SK-N-SH treated with all-trans-retinoic acid at 6 μM for 48 hours (cell line): Measurements from ENCODE around the gene IKZF5.

Experiments
- CREB5 ChIP-seq: fragments of 250-450 bp; sonication (Bioruptor Pico); IDR thresholded peaks from 2 replicates; pipeline ENCODE4 v1.5.1; 2020; ENCODE audit warnings: low read depth, mild to moderate bottlenecking, moderate library complexity
- CSDC2 ChIP-seq: fragments of 250-450 bp; sonication (Bioruptor Pico); IDR thresholded peaks from 2 replicates; pipeline ENCODE4 v1.5.0; 2020; ENCODE audit warnings: mild to moderate bottlenecking, moderate library complexity
- CSRNP3 ChIP-seq: fragments of 250-450 bp; sonication (Bioruptor Pico); IDR thresholded peaks from 2 replicates; pipeline ENCODE4 v1.5.1; 2021; ENCODE audit warnings: mild to moderate bottlenecking, moderate library complexity
- PPARA ChIP-seq: fragments of 250-450 bp; sonication (Bioruptor Pico); IDR thresholded peaks from 2 replicates; pipeline ENCODE4 v1.5.0; 2020; ENCODE audit warnings: mild to moderate bottlenecking, borderline replicate concordance
- RARB ChIP-seq: fragments of 250-450 bp; sonication (Bioruptor Pico); IDR thresholded peaks from 2 replicates; pipeline ENCODE4 v1.8.0; 2021; ENCODE audit warnings: mild to moderate bottlenecking, moderate library complexity
- SNAI2 ChIP-seq: fragments of 250-450 bp; sonication (Bioruptor Pico); IDR thresholded peaks from 2 replicates; pipeline ENCODE4 v1.5.0; 2020; ENCODE audit warnings: mild to moderate bottlenecking, moderate library complexity
- ZFP3 ChIP-seq: fragments of 250-450 bp; sonication (Bioruptor Pico); IDR thresholded peaks from 2 replicates; pipeline ENCODE4 v1.5.0; 2020; ENCODE audit warnings: mild to moderate bottlenecking, moderate library complexity
- ZFP30 ChIP-seq: fragments of 450-650 bp; formaldehyde crosslinking; IDR thresholded peaks from 2 replicates; pipeline ENCODE4 v1.5.0; 2022; ENCODE audit warnings: mild to moderate bottlenecking, moderate library complexity
- ZNF565 ChIP-seq: fragments of 450-650 bp; formaldehyde crosslinking; conservative IDR thresholded peaks from 2 replicates; pipeline ENCODE4 v1.5.0; 2020; ENCODE audit warnings: low read depth, mild to moderate bottlenecking, moderate library complexity
- ZNF70 ChIP-seq: fragments of 450-650 bp; formaldehyde crosslinking; IDR thresholded peaks from 2 replicates; pipeline ENCODE4 v1.5.0; 2020; ENCODE audit warnings: mild to moderate bottlenecking, moderate library complexity
- TF ChIP-seq, protein P1 (sequence below): fragments of 250-450 bp; sonication (Bioruptor Pico); IDR thresholded peaks from 2 replicates; pipeline ENCODE4 v1.8.0; 2021; ENCODE audit warnings: low read depth, mild to moderate bottlenecking, moderate library complexity, borderline replicate concordance

DNA sequence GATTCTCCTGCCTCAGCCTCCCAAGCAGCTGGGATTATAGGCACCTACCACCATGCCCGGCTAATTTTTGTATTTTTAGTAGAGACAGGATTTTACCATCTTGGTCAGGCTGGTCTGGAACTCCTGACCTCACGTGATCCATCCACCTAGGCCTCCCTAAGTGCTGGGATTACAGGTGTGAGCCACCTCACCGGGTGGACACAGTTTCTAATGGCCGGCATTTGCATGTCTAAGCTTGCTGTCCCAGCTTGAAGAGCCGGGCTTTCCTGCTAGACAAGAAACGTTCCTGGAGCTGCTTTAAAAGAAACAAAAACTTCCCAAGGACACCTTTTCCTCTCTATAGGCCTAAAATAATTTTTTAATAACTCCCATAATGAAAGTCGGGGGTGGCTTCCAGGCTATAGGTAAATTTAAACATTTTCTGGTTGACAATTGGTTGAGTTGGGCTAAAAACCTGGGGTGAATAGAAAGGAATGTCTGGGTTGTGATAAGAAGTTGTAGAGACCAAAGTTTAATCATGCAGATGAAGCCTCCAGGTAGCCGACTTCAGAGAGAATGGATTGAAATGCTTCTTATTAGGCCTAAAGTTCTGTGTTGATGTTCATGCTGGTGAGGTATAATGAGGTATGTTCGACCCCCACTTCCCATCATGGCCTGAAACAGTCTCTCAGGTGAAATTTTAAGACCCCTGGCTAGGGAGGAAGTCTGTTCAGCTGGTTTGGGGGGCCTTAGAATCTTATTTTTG is 9.0 kb upstream of the IKZF5 start:
- no peak for TF ChIP-seq ZNF565 (CRISPR knock-in tag)
- TF ChIP-seq ZNF70 (CRISPR knock-in tag) = no peak
- TF ChIP-seq RARB (CRISPR knock-in tag) = no peak
- TF ChIP-seq ZFP30 = no peak
- TF ChIP-seq CSRNP3 (CRISPR knock-in tag) = no peak
- TF ChIP-seq CREB5 (CRISPR knock-in tag) = no peak
- no peak for TF ChIP-seq CSDC2
- no peak for TF ChIP-seq ZFP3 (CRISPR knock-in tag)
- no peak for TF ChIP-seq SNAI2 (CRISPR knock-in tag)
- no peak for TF ChIP-seq PPARA
- TF ChIP-seq, protein P1, sequence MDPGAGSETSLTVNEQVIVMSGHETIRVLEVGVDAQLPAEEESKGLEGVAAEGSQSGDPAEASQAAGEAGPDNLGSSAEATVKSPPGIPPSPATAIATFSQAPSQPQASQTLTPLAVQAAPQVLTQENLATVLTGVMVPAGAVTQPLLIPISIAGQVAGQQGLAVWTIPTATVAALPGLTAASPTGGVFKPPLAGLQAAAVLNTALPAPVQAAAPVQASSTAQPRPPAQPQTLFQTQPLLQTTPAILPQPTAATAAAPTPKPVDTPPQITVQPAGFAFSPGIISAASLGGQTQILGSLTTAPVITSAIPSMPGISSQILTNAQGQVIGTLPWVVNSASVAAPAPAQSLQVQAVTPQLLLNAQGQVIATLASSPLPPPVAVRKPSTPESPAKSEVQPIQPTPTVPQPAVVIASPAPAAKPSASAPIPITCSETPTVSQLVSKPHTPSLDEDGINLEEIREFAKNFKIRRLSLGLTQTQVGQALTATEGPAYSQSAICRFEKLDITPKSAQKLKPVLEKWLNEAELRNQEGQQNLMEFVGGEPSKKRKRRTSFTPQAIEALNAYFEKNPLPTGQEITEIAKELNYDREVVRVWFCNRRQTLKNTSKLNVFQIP (CRISPR knock-in tag) = no peak
